Sigmoid colon (tissue), 4 donors: ENCODE results near the gene CARMIL1.

ENCODE experiments used
- EP300 ChIP-seq, 4 donors: sonication (generic); formaldehyde crosslinking; IDR thresholded peaks; one replicate each; pipeline ENCODE4 v1.6.1; 2017; ENCODE audit warnings: antibody characterized with exemption in 4 of 4
- TF ChIP-seq, protein P1 (sequence below), 4 experiments: fragments of 450-650 bp in 3 of 4; fragments of 200-600 bp in 1 of 4; IDR thresholded peaks; one replicate each; pipeline ENCODE4 v1.5.1; 2016 to 2019; ENCODE audit warnings: antibody characterized with exemption in 4 of 4, mild to moderate bottlenecking in 3 of 4, moderate library complexity in 2 of 4

DNA sequence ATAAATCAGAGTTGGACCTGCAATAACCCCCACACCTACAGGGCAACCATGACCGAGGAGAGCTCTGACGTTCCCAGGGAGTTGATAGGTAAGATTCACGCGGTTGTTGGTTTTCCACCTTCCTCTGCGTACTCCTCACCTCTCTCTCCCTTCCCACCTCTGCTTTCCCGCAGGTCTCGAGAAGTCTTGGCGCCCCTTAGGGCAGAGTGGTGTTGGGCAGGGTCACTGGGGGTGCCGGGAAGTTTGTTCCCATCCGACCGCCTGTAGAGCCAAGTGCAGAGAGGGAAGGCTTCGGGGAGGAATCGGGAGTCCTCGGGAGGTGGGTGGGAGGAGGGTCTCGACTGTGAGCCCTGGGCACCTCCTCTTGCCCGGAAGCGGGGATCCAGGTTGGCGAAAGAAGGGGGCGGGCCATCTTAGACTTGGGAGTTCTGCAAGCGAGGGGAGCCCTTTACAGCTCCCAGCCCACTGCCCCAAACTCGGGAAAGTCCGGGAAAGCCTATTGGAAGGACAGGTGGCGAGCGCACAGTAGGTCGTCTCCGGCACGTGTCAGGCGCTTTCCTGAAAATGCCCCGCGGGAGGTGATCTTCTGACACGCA is 672 bp downstream of the CARMIL1 start:
- TF ChIP-seq, protein P1, sequence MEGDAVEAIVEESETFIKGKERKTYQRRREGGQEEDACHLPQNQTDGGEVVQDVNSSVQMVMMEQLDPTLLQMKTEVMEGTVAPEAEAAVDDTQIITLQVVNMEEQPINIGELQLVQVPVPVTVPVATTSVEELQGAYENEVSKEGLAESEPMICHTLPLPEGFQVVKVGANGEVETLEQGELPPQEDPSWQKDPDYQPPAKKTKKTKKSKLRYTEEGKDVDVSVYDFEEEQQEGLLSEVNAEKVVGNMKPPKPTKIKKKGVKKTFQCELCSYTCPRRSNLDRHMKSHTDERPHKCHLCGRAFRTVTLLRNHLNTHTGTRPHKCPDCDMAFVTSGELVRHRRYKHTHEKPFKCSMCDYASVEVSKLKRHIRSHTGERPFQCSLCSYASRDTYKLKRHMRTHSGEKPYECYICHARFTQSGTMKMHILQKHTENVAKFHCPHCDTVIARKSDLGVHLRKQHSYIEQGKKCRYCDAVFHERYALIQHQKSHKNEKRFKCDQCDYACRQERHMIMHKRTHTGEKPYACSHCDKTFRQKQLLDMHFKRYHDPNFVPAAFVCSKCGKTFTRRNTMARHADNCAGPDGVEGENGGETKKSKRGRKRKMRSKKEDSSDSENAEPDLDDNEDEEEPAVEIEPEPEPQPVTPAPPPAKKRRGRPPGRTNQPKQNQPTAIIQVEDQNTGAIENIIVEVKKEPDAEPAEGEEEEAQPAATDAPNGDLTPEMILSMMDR (IDR thresholded peaks at IDR 0.05), result no peak
- TF ChIP-seq EP300 (IDR thresholded peaks at IDR 0.05), result no peak
